Measurements from ENCODE around the gene CCDC50. TPM values are rescaled to one million over a fixed set of nuclear protein-coding genes. Genes with fewer than 3 reads are reported as not detected.

The CCDC50 gene
- total and polyA plus RNA-seq, 2 of the 8 experiments (the other 6 are each of a cell fraction or from before 2014, with no cell fraction given) = 7.3 to 19.2 TPM

DNA sequence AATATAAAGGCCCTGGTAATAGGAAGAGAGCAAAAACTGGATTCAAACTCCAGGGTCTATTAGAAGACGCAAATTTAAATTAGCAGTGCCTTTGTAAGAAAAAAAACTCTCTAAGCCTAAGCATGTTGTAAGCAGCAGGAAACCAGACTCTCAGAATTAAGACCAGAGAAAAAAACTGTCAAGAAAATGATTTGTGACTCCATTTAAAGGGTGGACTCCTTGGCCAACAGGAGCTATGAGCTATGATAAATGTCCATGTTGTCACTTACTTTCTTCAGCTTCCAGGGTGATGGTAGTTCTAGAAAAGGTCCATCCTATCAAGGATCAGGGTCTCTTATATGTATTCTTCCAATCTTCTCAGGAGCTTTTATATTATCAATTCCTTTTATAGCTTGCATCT lies 34.9 kb upstream of the CCDC50 start:
- ChIA-PET POLR2A (ENCODE audit: partially characterized antibody) (no interaction called here), CTCF (ENCODE audit: partially characterized antibody) (interaction anchor here (0.7 kb wide), 1 partner anchor 125 kb away, joined by 3 read pairs; no protein-coding TSS in a partner anchor)
- TF ChIP-seq TBP (IDR thresholded peaks at IDR 0.05; ENCODE audit: low read depth, low read length) = no peak
- TF ChIP-seq ZNF274 (IDR thresholded peaks at IDR 0.05; ENCODE audit: borderline replicate concordance, extremely low read depth, low read length) = no peak
- TF ChIP-seq CEBPB (IDR thresholded peaks at IDR 0.05; ENCODE audit: low read depth, low read length) = no peak
- TF ChIP-seq SIN3A (conservative IDR thresholded peaks at IDR 0.05 in 1 of 2, IDR thresholded peaks at IDR 0.05 in 1 of 2; ENCODE audit: low read depth in 1 of 2, low read length in 2 of 2) = no peak
- no peak for TF ChIP-seq JUND (IDR thresholded peaks at IDR 0.05; ENCODE audit: low read length)
- no peak for TF ChIP-seq GABPA (IDR thresholded peaks at IDR 0.05; ENCODE audit: borderline replicate concordance, insufficient read depth, low read length)
- TF ChIP-seq CBX5 (IDR thresholded peaks at IDR 0.05; ENCODE audit: low read depth, low read length) = no peak
- no peak for TF ChIP-seq BACH1 (IDR thresholded peaks at IDR 0.05; ENCODE audit: low read length)
- no peak for TF ChIP-seq SUZ12 (IDR thresholded peaks at IDR 0.05; ENCODE audit: low read length)
- TF ChIP-seq SAP30 (IDR thresholded peaks at IDR 0.05; ENCODE audit: insufficient read depth, insufficient replicate concordance, low read length) = no peak
- TF ChIP-seq CHD2 (IDR thresholded peaks at IDR 0.05; ENCODE audit: low read length) = no peak
- no peak for TF ChIP-seq NANOG (IDR thresholded peaks at IDR 0.05; ENCODE audit: insufficient read depth, low read depth, low read length, poor library complexity, severe bottlenecking)

More for the DNA sequence above, 34.9 kb upstream of the CCDC50 start:
- Histone ChIP-seq H3K18ac (ENCODE audit: extremely low read depth, low read length) (no peak overlapping the region), H2AFZ (ENCODE audit: low read length) (no peak overlapping the region), H3K56ac (replicated peaks; ENCODE audit: insufficient read length, low read depth, low read length) (no peak overlapping the region), H4K8ac (ENCODE audit: extremely low read depth, insufficient read depth, low read length) (no peak overlapping the region), H2BK12ac (ENCODE audit: low read depth, low read length) (no peak overlapping the region), H2BK15ac (ENCODE audit: low read length) (no peak overlapping the region), H4K91ac (replicated peaks; ENCODE audit: insufficient read length, low read length) (no peak overlapping the region), H2BK20ac (ENCODE audit: low read length) (no peak overlapping the region), H2BK5ac (ENCODE audit: low read depth, low read length) (no peak overlapping the region), H3K79me2 (ENCODE audit: control insufficient read depth in 1 of 2, insufficient read depth in 2 of 2, low read length in 2 of 2) (no peaks in the 10 kb centered on the region), H3K4ac (replicated peaks; ENCODE audit: insufficient read length, low read depth, low read length) (no peak overlapping the region), H3K9ac (replicated peaks in 1 of 4; ENCODE audit: extremely low read depth in 1 of 4, low read depth in 3 of 4, low read length in 3 of 4) (no peak overlapping the region), H3K36me3 (ENCODE audit: control insufficient read depth in 2 of 4, insufficient read depth in 4 of 4, low read length in 3 of 4) (no peaks in the 10 kb centered on the region), H3K27ac (ENCODE audit: low read depth, low read length) (no peak overlapping the region), H4K20me1 (replicated peaks in 1 of 2; ENCODE audit: control insufficient read depth in 1 of 2, insufficient read depth in 2 of 2, low read length in 2 of 2) (no peaks in the 10 kb centered on the region), H3K23ac (ENCODE audit: insufficient read length) (no peak overlapping the region), H3K4me3 (ENCODE audit: extremely low read depth in 1 of 4, insufficient read depth in 2 of 4, low read depth in 3 of 4, low read length in 4 of 4) (no peak overlapping the region), H3K4me1 (replicated peaks in 1 of 4; ENCODE audit: control insufficient read depth in 3 of 4, insufficient read depth in 4 of 4, low read length in 3 of 4) (no peaks in the 10 kb centered on the region), H3K9me3 (ENCODE audit: insufficient read depth in 2 of 2, low read depth in 1 of 2, low read length in 1 of 2) (no peaks in the 10 kb centered on the region), H3K14ac (ENCODE audit: insufficient read length) (no peak overlapping the region), H3K79me1 (ENCODE audit: low read depth, low read length) (no peaks in the 10 kb centered on the region), H3K23me2 (ENCODE audit: low read depth, low read length) (no peaks in the 10 kb centered on the region), H3K27me3 (replicated peaks in 1 of 4; ENCODE audit: control insufficient read depth in 3 of 4, extremely low read depth in 1 of 4, insufficient read depth in 3 of 4, low read length in 3 of 4) (no peaks in the 10 kb centered on the region), H2AK5ac (ENCODE audit: low read depth, low read length) (no peak overlapping the region), H2BK120ac (replicated peaks; ENCODE audit: low read depth, low read length) (no peak overlapping the region), H3K4me2 (ENCODE audit: insufficient read depth in 1 of 2, low read depth in 2 of 2, low read length in 2 of 2) (no peak overlapping the region), H4K5ac (ENCODE audit: insufficient read length, low read depth, low read length) (no peak overlapping the region)
- no peak for DNase-seq (ENCODE audit: low read depth in 1 of 2, low spot score in 2 of 2)
- WGBS, 2 experiments (ENCODE audit: extremely low coverage in 1 of 2, insufficient coverage in 1 of 2, insufficient read length in 1 of 2, insufficient replicate concordance in 2 of 2, low coverage in 1 of 2, low lambda C conversion rate in 2 of 2, missing lambda C conversion rate in 1 of 2) = 100% methylated on average over 1 of the region's 1 CpG; no CpG with 5 or more reads in 1 of the 2 experiments
- FAIRE-seq = no peak

Measured in H1 (cell line).